ENCODE measurements around the gene RNF44. TPM values are rescaled to one million over a fixed set of nuclear protein-coding genes. Genes with fewer than 3 reads are reported as not detected.
A peak's percentile ranks its signal among the peaks of the same experiment; 100 is the strongest.

RNF44 gene
- total RNA-seq, 3 donors from 2014 or later = 6.9 to 17.1 (median 15.4) TPM

GRCh38 chr5:176533390-176533789 lies 3.8 kb downstream of the RNF44 start:
- H3K9me3 ChIP-seq = no peaks in the 10 kb centered on the region
- H3K27ac ChIP-seq = peak overlapping the region; percentile 98
- peak overlapping the region in 2 of 3 donors; percentile 5 to 78 for H3K4me3 ChIP-seq
- peaks cover 7% of the 10 kb centered on the region for H3K36me3 ChIP-seq
- DNase-seq (ENCODE audit: low spot score in 2 of 2) = no peak
- intact Hi-C loops (cut with DNase I; ENCODE audit: low total_unique reads) = no loop called here
- H3K4me1 ChIP-seq = peaks cover 11 to 23% of the 10 kb centered on the region in 2 donors
- TF ChIP-seq, protein P1, sequence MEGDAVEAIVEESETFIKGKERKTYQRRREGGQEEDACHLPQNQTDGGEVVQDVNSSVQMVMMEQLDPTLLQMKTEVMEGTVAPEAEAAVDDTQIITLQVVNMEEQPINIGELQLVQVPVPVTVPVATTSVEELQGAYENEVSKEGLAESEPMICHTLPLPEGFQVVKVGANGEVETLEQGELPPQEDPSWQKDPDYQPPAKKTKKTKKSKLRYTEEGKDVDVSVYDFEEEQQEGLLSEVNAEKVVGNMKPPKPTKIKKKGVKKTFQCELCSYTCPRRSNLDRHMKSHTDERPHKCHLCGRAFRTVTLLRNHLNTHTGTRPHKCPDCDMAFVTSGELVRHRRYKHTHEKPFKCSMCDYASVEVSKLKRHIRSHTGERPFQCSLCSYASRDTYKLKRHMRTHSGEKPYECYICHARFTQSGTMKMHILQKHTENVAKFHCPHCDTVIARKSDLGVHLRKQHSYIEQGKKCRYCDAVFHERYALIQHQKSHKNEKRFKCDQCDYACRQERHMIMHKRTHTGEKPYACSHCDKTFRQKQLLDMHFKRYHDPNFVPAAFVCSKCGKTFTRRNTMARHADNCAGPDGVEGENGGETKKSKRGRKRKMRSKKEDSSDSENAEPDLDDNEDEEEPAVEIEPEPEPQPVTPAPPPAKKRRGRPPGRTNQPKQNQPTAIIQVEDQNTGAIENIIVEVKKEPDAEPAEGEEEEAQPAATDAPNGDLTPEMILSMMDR (IDR thresholded peaks at IDR 0.05) = no peak
- TF ChIP-seq POLR2AphosphoS5 (IDR thresholded peaks at IDR 0.05) (no peak), POLR2A (IDR thresholded peaks at IDR 0.05) (no peak)
- H3K27me3 ChIP-seq = no peaks in the 10 kb centered on the region

DNA sequence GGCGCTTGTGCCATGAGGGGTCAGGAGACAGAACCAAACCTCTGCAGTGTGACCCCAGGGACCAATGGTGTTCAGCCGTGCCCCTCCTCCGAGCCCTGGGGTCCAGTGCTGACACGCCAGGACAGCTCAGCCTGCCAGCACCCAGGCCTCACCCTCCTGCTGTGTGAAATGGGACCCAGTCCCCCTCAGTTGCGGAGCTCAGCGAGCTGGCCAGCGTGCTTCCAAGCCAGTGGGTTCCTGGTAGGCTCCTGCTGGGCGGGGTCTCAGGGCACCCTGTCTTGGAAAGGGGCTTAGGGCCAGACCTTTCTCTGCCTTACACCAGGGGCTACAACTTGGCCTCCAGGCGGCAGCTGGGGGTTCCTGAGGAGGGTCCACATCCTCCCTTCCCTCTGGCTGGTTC lies 4.4 kb downstream of the RNF44 start:
- no peak for DNase-seq (ENCODE audit: low spot score in 2 of 2)
- Histone ChIP-seq H3K4me3 (no peak overlapping the region), H3K9me3 (no peaks in the 10 kb centered on the region), H3K36me3 (peaks cover 7% of the 10 kb centered on the region), H3K27ac (peak overlapping the region in 1 of 2 donors; percentile 98), H3K27me3 (no peaks in the 10 kb centered on the region), H3K4me1 (peaks cover 11 to 23% of the 10 kb centered on the region in 2 donors)
- TF ChIP-seq POLR2AphosphoS5 (IDR thresholded peaks at IDR 0.05) (no peak), POLR2A (IDR thresholded peaks at IDR 0.05) (no peak)
- TF ChIP-seq, protein P1 (IDR thresholded peaks at IDR 0.05) = no peak
- intact Hi-C loops (cut with DNase I; ENCODE audit: low total_unique reads) = no loop called here

- intact Hi-C loops (cut with DNase I; ENCODE audit: low total_unique reads) = no loop called here
- H3K27ac ChIP-seq = no peak overlapping the region
- no peaks in the 10 kb centered on the region for H3K27me3 ChIP-seq
- peaks cover 11 to 23% of the 10 kb centered on the region in 2 donors for H3K4me1 ChIP-seq
- H3K9me3 ChIP-seq = no peaks in the 10 kb centered on the region
- no peak overlapping the region for H3K4me3 ChIP-seq
- no peak for DNase-seq (ENCODE audit: low spot score in 2 of 2)
- peaks cover 7% of the 10 kb centered on the region for H3K36me3 ChIP-seq
- TF ChIP-seq POLR2A (IDR thresholded peaks at IDR 0.05) (no peak), POLR2AphosphoS5 (IDR thresholded peaks at IDR 0.05) (no peak)
- TF ChIP-seq, protein P1 (IDR thresholded peaks at IDR 0.05) = no peak
These were observed 5.2 kb downstream of the RNF44 start for GRCh38 chr5:176531902-176532493.

- Histone ChIP-seq H3K27me3 (no peaks in the 10 kb centered on the region), H3K4me3 (no peak overlapping the region), H3K27ac (no peak overlapping the region), H3K4me1 (peaks cover 11 to 23% of the 10 kb centered on the region in 2 donors), H3K36me3 (peaks cover 7% of the 10 kb centered on the region), H3K9me3 (no peaks in the 10 kb centered on the region)
- TF ChIP-seq POLR2A (IDR thresholded peaks at IDR 0.05) = no peak
- TF ChIP-seq, protein P1 (IDR thresholded peaks at IDR 0.05) = no peak
- no peak for TF ChIP-seq POLR2AphosphoS5 (IDR thresholded peaks at IDR 0.05)
- intact Hi-C loops (cut with DNase I; ENCODE audit: low total_unique reads) = no loop called here
- DNase-seq (ENCODE audit: low spot score in 2 of 2) = no peak
These were observed 6.0 kb downstream of the RNF44 start for GRCh38 chr5:176530983-176531901.
